Glomerular visceral epithelial cell (primary cell): ENCODE results near the gene GASK1B.

Experiments
- DNase-seq: peaks from one replicate; pipeline ENCODE4 v3.0.0-alpha.2; 2016; ENCODE audit errors: extremely low spot score

GASK1B gene

GRCh38 chr4:158146736-158147135, 26.1 kb downstream of the GASK1B start:
- DNase-seq = no peak

DNA sequence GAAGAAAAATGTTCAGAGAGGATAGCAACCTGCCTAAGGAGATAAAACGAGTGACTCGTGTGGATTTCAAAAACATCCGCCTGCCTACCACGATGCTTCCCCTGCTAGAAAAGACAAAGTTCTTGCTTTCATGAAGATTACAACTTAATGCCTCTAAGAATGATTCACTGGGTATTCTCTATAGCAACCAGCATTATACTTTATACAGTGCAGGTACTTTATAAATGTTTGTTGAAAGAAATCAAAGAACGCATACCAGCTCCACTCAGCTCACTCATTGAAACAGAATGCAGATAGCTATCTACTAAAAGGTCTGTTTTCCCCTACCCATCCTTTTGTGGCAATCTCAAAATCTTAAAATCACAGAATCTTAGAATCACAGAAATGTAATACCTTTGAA, 33.7 kb downstream of the GASK1B start:
- DNase-seq = no peak

DNA sequence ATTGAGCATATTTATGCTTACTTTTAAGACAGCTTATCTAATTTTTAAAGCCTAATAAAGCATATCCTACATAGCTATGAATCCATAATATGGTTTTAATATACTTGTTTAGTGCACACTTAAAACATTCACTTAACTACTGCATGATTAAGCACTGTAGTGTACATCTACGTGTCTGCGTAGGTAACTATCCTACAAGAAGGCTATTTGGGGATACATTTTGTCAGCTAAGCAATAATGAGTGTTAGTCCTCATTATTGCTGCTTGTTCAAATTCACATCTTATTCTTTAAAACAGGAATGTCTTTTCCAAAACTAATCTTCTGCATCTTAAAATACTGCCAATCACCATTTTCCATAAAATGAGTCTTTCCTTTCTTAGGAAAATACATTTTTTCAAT, 38.6 kb downstream of the GASK1B start:
- no peak for DNase-seq

GRCh38 chr4:158133551-158133950, 39.3 kb downstream of the GASK1B start:
- DNase-seq = no peak

GRCh38 chr4:158131027-158131426, 41.8 kb downstream of the GASK1B start:
- no peak for DNase-seq

GRCh38 chr4:158130204-158130603, 42.6 kb downstream of the GASK1B start:
- DNase-seq = no peak

- DNase-seq = peak; percentile 83
These were observed 43.1 kb downstream of the GASK1B start for GRCh38 chr4:158129694-158130093.

GRCh38 chr4:158128540-158128939, 44.3 kb downstream of the GASK1B start:
- no peak for DNase-seq

DNA sequence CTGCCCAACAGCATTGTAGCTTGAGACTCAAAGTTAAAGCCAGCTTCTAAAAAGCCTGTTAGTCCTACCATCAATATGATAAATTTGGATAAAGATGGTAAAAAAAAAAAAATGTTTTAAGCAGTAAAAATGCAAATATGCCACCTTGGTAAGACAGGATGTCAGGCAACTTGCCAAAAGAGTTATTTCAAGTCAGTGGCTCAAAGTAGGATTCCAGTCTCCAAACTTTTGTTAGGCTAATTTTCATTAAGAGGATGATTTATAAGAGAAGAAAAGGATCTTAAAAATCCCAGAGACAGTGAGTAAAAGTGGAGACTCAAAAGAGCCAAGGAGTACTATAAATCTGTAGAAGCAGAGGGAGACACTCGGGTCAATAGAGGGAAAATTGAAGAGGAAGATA, 47.5 kb downstream of the GASK1B start:
- no peak for DNase-seq
